GM18858 (cell line): Measurements from ENCODE around the gene PDE7B.
A peak's percentile ranks its signal among the peaks of the same experiment; 100 is the strongest.

ENCODE experiments used
- ATAC-seq: cut with Tn5 transposase; IDR thresholded peaks from one replicate; pipeline ENCODE4 v1.9.1; 2021; ENCODE audit not compliant: unreplicated experiment

The PDE7B gene

DNA sequence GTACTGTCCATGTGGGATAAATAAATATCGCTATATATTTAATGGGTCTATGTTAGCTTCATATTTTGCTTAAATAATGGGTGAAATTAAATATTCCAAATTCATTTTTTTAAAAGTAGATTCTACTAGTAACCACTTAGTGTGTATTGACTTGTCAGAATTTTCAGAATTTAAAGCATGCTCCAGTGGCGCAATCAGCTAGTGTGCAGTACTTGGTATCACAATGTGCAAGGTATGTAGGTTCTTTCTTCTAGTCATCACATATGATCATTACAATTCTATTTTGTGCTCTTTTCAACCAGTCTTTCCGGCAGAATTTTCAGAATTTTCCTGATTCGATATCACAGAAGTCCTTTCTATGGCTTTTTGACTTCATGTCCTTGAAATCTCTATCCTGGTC is 32.6 kb downstream of the PDE7B start:
- ATAC-seq = no peak

DNA sequence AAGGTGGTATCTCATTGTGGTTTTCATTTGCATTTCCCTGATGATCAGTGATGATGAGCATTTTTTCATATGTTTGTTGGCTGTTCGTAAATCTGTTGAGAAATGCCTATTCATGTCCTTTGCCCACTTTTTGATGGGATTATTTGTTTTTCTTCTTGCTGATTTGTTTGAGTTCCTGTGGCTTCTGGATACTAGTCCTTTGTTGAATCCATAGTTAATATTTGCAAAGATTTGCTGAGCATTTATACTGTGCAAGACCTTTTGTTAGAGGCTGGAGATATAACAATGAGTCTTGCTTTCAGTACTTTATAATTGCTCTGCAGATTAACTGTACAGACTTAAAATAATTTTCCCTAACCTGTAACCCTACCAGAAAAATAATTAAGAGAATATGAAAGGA is 35.6 kb downstream of the PDE7B start:
- ATAC-seq = no peak

DNA sequence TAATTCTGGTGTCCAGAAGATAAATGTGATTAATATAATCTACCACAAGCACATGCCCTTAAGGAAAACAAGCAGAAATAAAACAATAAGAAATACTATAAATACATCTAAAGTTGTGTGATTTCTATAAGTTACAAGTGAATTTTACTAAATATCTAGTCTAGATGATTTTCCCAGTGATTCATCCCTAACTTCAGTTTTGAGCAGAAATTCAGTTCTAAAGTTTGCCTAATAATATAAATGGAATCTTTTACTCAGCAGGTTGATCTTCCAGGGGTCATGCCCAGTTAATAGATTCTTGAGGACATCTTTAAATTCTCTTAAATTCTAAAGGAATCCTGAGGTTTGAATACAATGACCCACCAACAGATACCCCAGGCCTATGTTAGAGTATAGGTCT is 37.3 kb downstream of the PDE7B start:
- no peak for ATAC-seq

GRCh38 chr6:135890876-135891275 is 39.4 kb downstream of the PDE7B start:
- no peak for ATAC-seq

GRCh38 chr6:135891710-135892109 is 40.2 kb downstream of the PDE7B start:
- ATAC-seq = no peak

DNA sequence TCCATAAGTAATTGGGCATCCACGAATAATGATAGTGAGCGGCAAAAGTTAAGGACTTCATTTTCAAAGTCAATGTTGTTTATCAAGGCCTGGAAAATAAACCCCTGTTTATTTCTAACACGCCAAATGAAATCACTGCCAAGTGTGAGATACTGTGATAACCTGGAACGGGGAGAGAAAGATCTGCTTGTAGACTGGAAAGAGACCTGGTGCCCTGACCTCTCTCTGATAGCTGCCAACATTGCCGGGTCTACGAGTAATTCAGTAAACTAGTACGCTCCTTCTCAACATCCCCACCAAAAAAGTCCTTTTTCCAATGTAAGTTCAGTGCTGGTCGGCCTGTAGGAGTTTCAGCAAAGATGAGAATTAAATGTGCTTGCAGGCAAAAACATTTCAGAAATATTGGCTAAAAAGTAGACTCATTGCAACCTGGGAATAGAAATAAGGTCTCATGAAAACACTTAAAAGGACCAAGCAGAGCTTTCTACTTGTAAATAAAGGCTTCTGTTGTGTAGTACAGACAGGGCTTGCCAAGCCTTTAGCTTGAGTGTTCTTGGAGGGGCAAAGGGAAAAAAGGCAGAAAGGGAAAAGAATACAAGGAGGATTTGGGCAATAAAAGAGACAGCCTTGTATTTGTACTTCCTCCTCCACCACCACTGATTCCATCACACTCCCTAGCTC is 43.9 kb downstream of the PDE7B start:
- ATAC-seq = no peak

- ATAC-seq = no peak
These were observed 45.6 kb downstream of the PDE7B start for GRCh38 chr6:135897087-135897486.

DNA sequence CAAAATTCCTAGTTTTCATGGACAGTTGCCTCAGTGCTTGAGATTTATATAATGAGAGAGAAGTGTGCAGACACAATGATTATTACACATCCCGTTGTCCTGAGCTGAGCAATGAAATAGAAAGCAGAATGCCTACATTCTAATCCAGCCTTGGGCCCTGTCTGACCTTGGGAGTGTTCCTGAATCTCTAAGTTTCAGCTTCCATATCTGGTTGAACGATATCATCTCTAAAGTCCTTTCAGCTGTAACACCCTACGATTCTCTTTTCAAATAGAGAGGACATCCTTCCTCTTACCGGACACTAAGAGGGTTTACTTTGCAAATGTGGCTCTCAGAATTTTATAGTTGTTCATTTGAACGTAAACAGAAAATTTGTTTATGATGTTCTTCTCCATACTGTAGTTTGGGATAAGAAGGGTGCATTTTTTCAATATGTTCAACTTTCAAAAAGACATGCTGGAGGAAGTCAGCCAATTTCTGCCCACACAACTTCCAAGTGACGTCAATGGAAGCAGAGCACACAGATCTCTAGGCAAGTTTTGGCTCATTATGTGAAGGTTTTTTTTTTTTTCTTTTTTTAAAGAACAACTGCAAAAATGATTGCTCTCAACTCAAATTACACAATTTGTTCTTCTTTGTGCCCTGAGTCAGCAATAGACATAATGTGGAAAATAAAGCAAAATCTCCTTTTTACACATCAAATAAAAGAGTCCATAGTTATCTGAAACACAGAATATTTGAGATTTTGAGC is 50.4 kb downstream of the PDE7B start:
- ATAC-seq = no peak

- no peak for ATAC-seq
These were observed 51.3 kb downstream of the PDE7B start for GRCh38 chr6:135902756-135903331.

DNA sequence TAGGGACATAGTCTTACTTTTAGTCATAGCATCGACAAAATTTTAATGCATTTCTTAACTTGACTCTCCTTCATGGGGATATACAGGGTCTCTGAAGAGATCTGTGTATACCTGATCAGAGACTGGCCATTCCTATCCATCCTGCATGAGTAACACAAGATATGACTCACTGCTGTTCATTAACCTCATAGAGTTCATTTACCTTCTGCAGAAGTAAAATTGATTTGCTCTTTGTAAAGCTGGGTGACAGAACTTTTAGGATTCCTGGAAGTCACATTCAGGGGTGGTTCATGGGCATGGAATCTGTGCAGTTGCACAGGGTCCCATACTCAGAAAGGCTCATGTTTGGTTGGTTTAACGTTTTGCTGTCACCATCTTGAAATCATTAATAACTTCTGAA is 53.2 kb downstream of the PDE7B start:
- ATAC-seq = no peak

DNA sequence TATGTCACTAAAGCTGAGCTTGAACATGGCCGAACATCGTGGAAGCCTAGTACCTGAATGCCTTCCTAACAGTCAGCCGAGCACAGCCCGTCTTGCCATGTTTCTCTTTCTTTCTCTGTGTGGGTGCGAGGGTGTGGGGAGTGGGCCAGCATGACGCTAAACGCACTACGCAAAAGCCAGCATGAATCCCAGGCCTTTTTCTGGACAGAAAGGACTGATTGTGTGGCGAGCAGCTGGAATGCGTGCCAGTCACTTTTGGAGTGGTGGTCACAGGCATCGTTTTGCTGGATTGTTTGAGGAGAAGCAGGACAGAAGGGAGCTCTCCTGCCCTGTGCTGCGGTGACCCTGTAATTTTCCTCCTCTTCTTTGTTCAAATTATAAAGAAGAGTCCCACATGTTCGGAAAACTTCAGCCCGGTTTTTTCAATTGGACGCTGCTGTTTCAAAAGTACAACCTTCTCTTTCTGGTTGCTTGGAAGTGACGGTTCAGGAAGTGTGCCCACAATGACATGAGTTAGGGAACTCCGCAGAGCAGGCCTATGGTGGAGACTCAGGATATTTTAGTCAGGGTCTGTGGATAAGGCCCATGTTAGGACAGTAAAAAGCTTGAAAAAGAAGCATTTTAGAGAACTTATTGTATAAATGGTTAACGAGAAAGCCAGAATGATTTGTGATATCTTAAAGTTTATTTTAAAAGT is 54.3 kb downstream of the PDE7B start:
- no peak for ATAC-seq

GRCh38 chr6:135906542-135906941 is 55.0 kb downstream of the PDE7B start:
- ATAC-seq = no peak

- no peak for ATAC-seq
These were observed 55.5 kb downstream of the PDE7B start for GRCh38 chr6:135906972-135907465.

GRCh38 chr6:135909737-135910387 is 58.4 kb downstream of the PDE7B start:
- peak; percentile 78 for ATAC-seq

GRCh38 chr6:135910790-135911618 is 59.5 kb downstream of the PDE7B start:
- no peak for ATAC-seq

DNA sequence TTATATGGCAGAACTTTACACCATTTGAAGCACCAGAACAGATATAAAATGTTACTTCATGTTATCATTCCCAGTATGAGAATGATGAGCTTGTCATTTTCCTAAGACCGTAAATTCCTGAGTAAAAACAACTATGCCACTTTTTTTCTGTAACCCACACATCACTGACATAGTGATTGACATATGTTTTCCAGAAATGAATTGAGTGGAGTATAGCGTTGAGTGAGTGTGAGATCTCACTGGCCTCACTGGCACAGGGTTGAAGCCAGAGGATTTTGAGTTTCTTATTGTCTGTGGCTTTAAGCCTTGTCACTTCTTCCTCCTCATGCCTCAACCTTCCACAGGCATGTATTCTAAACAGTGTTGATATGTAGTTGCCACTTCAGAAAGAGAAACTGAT is 62.3 kb downstream of the PDE7B start:
- ATAC-seq = no peak

DNA sequence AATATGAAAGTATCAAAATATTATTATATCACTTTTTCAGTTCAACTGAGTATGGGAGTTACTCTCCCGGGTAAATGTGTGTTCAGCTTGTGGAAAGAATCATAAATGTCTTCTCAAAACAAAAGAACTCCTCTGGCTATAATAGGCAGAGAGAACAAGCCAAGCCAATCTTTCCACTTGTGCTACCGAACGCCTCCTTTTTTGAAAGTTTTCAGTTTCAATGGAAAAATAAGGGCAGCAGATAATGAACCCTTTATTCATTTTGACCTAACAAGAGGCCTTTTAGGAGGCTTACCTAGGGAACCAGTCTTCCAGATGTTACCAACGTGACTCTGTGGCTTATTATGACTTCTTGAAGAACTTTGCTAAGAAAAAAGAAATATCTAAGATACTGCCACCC is 67.5 kb downstream of the PDE7B start:
- ATAC-seq = no peak

GRCh38 chr6:135920689-135921088 is 69.2 kb downstream of the PDE7B start:
- no peak for ATAC-seq

GRCh38 chr6:135921188-135921587 is 69.7 kb downstream of the PDE7B start:
- no peak for ATAC-seq

GRCh38 chr6:135922174-135922573 is 70.7 kb downstream of the PDE7B start:
- no peak for ATAC-seq
